Activated CD8-positive, alpha-beta memory T cell treated with anti-CD3 and anti-CD28 coated beads, Interleukin-2, amount 50 U/mL, for 24 hours (primary cell): ENCODE measurements around the gene DPM2.

Experiments used
- DNase-seq: peaks from one replicate; pipeline ENCODE4 v3.0.0-alpha.2; 2020; ENCODE audit errors: extremely low read depth

Gene DPM2

GRCh38 chr9:127973169-127974000, 35.7 kb upstream of the DPM2 start:
- DNase-seq: no peak

- DNase-seq: no peak
Observed at GRCh38 chr9:127972236-127972871, 34.7 kb upstream of the DPM2 start.

GRCh38 chr9:127971357-127972235, 33.9 kb upstream of the DPM2 start:
- no peak for DNase-seq

DNA sequence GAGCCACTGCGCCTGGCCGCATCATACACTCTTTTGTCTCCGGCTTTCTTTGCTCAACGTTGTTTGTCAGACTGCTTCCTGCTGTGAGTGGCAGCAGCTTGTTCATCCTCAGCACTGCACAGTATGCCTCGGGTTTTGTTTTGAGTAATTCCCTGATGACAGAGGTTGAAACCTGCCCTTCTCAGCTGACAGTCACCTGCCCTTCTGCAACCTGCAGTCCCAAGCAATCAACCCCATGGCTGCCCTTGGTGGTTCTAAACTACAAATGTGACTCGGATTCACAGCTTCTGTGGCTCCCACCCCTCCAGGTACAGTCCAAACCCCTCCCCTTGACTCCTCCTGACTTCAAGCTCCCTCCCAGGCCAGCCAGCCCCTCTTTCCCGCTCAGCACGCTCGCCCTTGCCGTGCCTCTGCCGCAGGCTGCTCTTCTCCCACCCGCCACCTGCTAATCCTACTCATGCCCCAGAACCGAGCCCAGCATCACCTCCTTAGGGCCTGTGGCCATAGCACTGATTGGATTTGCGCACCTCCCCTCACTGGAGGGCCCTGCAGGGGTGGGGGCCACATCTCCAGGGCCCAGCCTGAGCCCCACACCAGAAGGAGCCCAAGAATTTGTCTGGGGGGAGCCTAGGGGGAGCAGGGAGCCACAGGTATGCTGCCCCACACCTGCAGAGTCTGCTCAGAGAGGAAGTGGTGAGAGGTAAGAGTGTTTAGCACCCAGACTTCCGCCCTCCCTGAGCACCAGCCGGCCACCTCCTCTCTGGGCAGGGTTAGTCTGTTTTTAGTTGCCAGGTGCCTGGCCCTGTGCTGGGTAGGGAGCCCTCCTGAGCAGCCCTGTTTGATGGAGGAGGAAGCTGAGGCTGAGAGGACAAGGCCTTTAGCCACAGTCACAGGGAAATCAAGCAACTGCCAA, 33.0 kb upstream of the DPM2 start:
- DNase-seq: peak; percentile 46

DNA sequence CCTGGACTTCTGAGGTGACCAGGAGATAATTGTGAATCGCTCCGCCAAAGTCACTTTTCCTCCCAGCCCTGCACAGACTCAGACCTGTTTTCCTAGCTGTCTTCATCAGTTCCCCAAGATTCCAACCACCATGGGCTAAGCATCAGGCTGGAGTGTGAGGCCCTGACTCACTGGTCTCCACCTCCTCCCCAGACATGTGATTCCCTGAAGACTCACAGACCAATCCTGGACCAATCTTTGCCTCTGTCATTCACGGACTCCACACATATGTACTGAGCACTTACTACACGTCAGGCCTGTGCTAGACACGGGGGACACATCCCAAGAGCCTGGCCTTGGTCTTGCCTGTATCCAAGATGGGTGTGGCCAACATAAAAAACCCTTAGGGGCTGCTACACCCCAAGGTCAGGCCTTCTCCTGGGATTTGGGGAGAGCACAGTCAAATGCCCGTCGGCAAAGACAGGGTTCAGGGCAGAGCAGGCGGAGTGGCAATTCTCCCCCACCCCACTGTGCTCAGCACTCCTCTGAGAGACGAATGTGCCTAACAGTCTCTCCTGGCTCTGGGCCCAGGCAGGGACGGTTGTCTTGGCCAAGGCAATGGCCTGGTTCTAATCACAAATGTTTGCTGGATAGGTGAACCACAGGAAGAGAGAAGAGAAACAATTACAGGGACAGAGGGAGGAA, 31.2 kb upstream of the DPM2 start:
- no peak for DNase-seq

DNA sequence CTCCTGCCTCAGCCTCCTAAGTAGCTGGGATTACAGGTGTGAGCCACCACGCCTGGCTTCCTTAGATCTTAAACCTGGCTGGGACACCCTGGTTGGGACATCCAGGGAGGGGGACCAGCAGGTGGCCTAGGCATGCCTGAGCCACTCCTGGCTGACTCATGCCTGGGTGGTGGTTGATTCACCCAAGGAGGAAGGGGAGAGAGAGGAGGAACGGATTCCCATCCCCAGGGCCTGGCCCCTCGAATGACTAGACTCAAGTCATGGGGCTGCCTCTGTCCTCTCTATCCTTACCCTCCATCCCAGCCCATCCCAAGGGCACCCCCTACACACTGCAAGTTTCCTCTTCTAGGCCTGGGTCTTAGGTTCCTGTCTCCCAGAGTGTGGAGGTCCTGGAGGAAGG, 30.4 kb upstream of the DPM2 start:
- no peak for DNase-seq

- no peak for DNase-seq
Observed at GRCh38 chr9:127967151-127967809, 29.6 kb upstream of the DPM2 start.

- DNase-seq: no peak
Observed at GRCh38 chr9:127966416-127967150, 28.9 kb upstream of the DPM2 start.

- DNase-seq: no peak
Observed at GRCh38 chr9:127965953-127966352, 28.3 kb upstream of the DPM2 start.

GRCh38 chr9:127963359-127964064, 25.9 kb upstream of the DPM2 start:
- no peak for DNase-seq

DNA sequence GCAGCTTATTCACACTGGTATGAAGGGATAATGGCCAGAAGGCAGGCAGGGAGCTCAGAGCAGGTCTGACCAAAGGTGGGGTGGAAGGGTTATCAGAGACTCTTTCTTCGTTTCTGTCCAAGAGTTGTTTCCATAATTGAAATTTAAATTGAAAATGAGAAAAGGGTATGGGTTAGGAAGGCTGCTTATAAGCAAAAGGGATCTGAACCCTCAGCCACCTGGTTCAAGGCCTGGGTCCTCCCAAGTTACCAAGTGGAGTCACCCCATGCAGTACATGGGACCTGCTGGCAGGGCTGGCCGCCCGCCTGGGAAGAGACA, 25.3 kb upstream of the DPM2 start:
- no peak for DNase-seq

DNA sequence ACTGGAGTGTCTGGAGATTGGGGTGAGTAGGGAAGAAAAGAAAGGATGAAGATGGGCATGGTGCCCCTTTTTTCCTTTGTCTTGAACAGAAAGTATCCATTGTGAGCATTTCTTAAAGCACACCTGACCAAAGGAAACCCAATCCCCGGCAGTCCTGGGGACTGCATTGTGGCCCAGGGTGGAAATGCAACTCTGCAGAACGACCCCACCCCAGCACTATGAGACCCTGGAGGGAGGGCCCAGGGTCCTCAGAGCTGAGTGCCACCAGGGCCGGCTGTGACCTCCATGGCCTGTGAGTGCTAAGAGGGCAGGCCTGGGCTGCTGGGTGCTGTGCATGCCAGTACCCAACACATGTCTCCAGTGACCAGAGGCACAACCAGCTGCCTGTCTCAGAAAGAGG, 24.6 kb upstream of the DPM2 start:
- DNase-seq: no peak

DNA sequence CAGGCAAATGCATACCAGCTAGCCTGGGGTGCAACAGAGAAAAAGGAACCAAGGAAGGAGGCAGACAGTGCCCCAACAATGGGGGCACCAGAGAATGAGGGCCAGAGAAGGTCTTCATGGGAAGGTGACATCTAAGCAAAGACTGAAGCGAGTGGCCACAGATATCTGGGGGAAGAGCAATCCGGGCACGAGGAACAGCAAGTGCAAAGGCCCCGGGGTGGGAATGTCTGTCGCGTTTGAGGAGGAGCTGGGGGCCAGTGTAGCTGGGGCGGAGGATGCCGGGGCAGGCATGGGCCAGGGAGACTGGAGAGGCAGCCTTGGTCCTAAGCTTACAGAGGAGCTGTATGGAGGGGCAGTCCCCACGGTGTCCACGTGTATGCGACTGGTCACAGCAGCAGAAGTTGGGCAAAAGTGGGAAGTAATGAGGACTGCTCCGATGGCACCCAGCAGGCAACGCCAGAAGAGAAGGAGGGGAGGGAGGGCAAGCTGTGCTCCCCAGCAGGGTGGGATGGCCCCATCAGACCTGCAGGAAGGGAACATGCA, 24.0 kb upstream of the DPM2 start:
- no peak for DNase-seq

GRCh38 chr9:127961155-127961490, 23.5 kb upstream of the DPM2 start:
- DNase-seq: no peak

DNA sequence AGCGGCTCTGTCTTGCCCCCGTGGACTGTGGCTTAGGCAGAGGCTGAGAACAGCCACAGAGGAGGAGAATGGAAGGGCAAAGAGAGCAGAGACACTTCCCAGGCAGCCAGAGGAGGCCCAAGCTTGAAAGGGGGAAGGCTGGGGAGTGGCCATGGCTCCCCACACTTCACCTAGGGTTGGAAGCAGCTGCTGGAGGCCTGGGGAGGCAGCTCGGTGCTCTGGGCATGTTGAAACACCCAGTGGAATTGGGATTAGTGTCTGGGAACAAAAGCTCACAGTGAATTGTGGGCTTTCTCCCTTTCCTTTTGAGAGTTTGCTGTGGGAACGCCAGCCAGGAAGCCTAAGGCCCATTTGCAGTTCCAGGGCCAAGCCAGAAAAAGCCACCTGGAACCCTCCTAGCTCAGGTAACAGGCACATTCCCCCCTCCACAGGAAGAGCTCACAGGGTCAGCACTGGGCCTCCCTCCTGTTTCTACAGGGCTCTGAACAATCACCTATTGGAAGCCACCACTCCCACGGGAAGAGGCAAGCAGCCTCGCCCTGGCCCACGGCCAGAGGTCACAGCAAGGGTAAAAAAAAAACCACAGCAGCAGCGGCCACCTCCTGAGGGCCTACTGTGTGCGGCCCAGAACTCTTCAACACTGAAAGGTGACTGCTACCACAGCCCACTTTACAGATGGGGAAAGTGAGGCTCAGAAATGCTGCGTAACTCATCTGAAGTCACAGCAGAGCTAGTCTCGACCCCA, 22.9 kb upstream of the DPM2 start:
- no peak for DNase-seq

- no peak for DNase-seq
Observed at GRCh38 chr9:127959841-127960409, 22.3 kb upstream of the DPM2 start.

DNA sequence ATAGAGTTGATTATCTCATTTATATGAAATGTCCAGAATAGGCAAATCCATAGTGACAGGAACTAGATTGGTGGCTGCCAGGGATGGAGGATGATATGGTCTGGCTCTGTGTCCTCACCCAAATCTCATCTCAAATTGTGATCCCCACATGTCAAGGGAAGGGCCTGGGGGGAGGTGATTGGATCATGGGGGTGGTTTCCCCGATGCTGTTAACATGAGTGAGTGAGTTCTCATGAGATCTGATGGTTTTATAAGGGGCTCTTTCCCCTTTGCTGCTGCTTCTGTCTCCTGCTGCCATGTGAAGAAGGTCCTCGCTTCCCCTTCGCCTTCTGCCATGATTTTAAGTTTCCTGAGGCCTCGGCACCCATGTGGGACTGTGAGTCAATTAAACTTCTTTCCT, 21.7 kb upstream of the DPM2 start:
- no peak for DNase-seq

GRCh38 chr9:127958728-127959127, 21.1 kb upstream of the DPM2 start:
- no peak for DNase-seq
